Pancreas (tissue), 10 donors: Measurements from ENCODE around the gene HERC6. TPM values are rescaled to one million over a fixed set of nuclear protein-coding genes. Genes with fewer than 3 reads are reported as not detected.
A peak's percentile ranks its signal among the peaks of the same experiment; 100 is the strongest.

ENCODE experiments used
- ATAC-seq, 4 donors: fragments of 200-7000 bp; cut with Tn5 transposase; one replicate each; pipeline versions ENCODE4 v1.8.0 to v1.9.1; 2020; ENCODE audit warnings: mild to moderate bottlenecking in 4 of 4, moderate library complexity in 4 of 4
- DNase-seq, 6 donors: peaks; one replicate each; pipeline ENCODE4 v3.0.0-alpha.2; 2020
- FAIRE-seq: peaks from 2 replicates; lab custom pipeline; 2012; peaks lifted over from hg19 to GRCh38; lab: Jason Lieb, UNC
- H3K27ac ChIP-seq, 4 donors: fragments of 200-600 bp; sonication (generic); 1 replicate in 3 of 4; 2 replicates in 1 of 4; pipeline versions ENCODE4 v1.5.0 to v1.8.0; 2020
- H3K27me3 ChIP-seq, 4 donors: fragments of 200-600 bp; one replicate each; pipeline ENCODE4 v1.8.0; 2021
- H3K36me3 ChIP-seq, 3 donors: fragments of 200-600 bp; sonication (generic) in 1 of 3; one replicate each; pipeline versions ENCODE4 v1.5.0 to v1.8.0; 2020 to 2021
- H3K4me1 ChIP-seq, 3 donors: fragments of 200-600 bp; one replicate each; pipeline ENCODE4 v1.8.0; 2021
- H3K4me3 ChIP-seq, 4 donors: fragments of 200-600 bp; sonication (generic) in 2 of 4; one replicate each; pipeline versions ENCODE4 v1.5.0 to v1.8.0; 2020 to 2021
- H3K9me3 ChIP-seq, 4 donors: fragments of 200-600 bp; one replicate each; pipeline ENCODE4 v1.8.0; 2021
- CTCF ChIP-seq, 4 donors: fragments of 200-600 bp; sonication (generic) in 3 of 4; IDR thresholded peaks; one replicate each; pipeline versions ENCODE4 v1.5.0 to v1.8.0; 2021; ENCODE audit warnings: antibody characterized with exemption in 4 of 4
- WGBS, 2 donors: extraction: QIAGEN DNeasy Blood & Tissue Kit; methylation state at CpG; one replicate each; pipeline ENCODE4 v1.1.7; 2013; 5-methylcytosine and 5-hydroxymethylcytosine counted together
- intact Hi-C, 3 donors: fragments of 100-400 bp; cut with DNase I; formaldehyde crosslinking; loops; one replicate each; pipeline versions ENCODE4 v1.11.1 to v1.14.2; 2022
- polyA plus RNA-seq, 2 donors: library from polyadenylated mRNA; stranded (reverse); fragments of 200-250 nt; gene quantifications; one replicate each; pipeline ENCODE4 v1.2.3, GENCODE V29; 2013
- total RNA-seq, 6 donors: library from RNA; stranded (reverse); fragmentation: NEBNext Ultra II Directional in 4 of 6; extraction: Animal tissue kit (Norgen Biotek cat#: 25700) in 4 of 6; gene quantifications; one replicate each; pipeline versions ENCODE4 v1.2.1 to v1.2.4, GENCODE V29; 2021 to 2023
- donor health status: healthy with polysubstance abuse.
- donor health status: DM: no; HTN: no; CAD: no; lungs with moderate emphysema.
- donor health status: DM: no; HTN: no; CAD: no.
- donor health status: control.
- donor health status: control.
- donor health status: Bipolar disorder and iron deficiency.
- donor health status: DM: yes; HTN: yes; CAD: no.
- donor health status: DM: no; HTN: no; CAD: no.
- donor health status: DM: no; HTN: no; CAD: no.
- donor health status: DM: yes; HTN: yes; CAD: no.

The HERC6 gene
- total and polyA plus RNA-seq, 8 donors = 2.6 to 8.3 (median 4.6) TPM

GRCh38 chr4:88439161-88439760, 60.6 kb downstream of the HERC6 start:
- H3K27ac ChIP-seq = no peak overlapping the region
- no peaks in the 10 kb centered on the region for H3K4me1 ChIP-seq
- WGBS, 2 donors = 94 to 96% methylated on average over 3 of the region's 3 CpGs
- no peaks in the 10 kb centered on the region for H3K9me3 ChIP-seq
- DNase-seq = no peak
- no peak for ATAC-seq
- no peak overlapping the region for H3K4me3 ChIP-seq
- H3K27me3 ChIP-seq = no peaks in the 10 kb centered on the region
- intact Hi-C loops = no loop called here
- no peak for TF ChIP-seq CTCF (IDR thresholded peaks at IDR 0.05)
- H3K36me3 ChIP-seq = no peaks in the 10 kb centered on the region
- no peak for FAIRE-seq

GRCh38 chr4:88440146-88440545, 61.5 kb downstream of the HERC6 start:
- DNase-seq (no peak), FAIRE-seq (no peak), ATAC-seq (no peak)
- Histone ChIP-seq H3K4me1 (no peaks in the 10 kb centered on the region), H3K27me3 (no peaks in the 10 kb centered on the region), H3K4me3 (no peak overlapping the region), H3K36me3 (no peaks in the 10 kb centered on the region), H3K9me3 (no peaks in the 10 kb centered on the region), H3K27ac (no peak overlapping the region)
- TF ChIP-seq CTCF (IDR thresholded peaks at IDR 0.05) = no peak
- 94 to 100% methylated on average over 1 of the region's 1 CpG for WGBS, 2 donors
- intact Hi-C loops = no loop called here

- H3K27me3 ChIP-seq = no peaks in the 10 kb centered on the region
- TF ChIP-seq CTCF (IDR thresholded peaks at IDR 0.05) = no peak
- no peaks in the 10 kb centered on the region for H3K9me3 ChIP-seq
- intact Hi-C loops = no loop called here
- no peaks in the 10 kb centered on the region for H3K36me3 ChIP-seq
- ATAC-seq (no peak), FAIRE-seq (no peak), DNase-seq (no peak)
- H3K4me3 ChIP-seq = no peak overlapping the region
- H3K27ac ChIP-seq = no peak overlapping the region
- H3K4me1 ChIP-seq = no peaks in the 10 kb centered on the region
Measured at GRCh38 chr4:88441696-88442095, 63.0 kb downstream of the HERC6 start.

- DNase-seq (peak in 1 of 6 donors; percentile 18), ATAC-seq (no peak), FAIRE-seq (no peak)
- H3K4me1 ChIP-seq = no peaks in the 10 kb centered on the region
- H3K9me3 ChIP-seq = no peaks in the 10 kb centered on the region
- no peak overlapping the region for H3K4me3 ChIP-seq
- no peaks in the 10 kb centered on the region for H3K36me3 ChIP-seq
- no peak overlapping the region for H3K27ac ChIP-seq
- H3K27me3 ChIP-seq = no peaks in the 10 kb centered on the region
- 99 to 100% methylated on average over 1 of the region's 1 CpG for WGBS, 2 donors
- intact Hi-C loops = no loop called here
- TF ChIP-seq CTCF (IDR thresholded peaks at IDR 0.05) = no peak
Measured at GRCh38 chr4:88442689-88443191, 64.1 kb downstream of the HERC6 start.

- no peak for ATAC-seq
- 91% methylated on average over 5 of the region's 5 CpGs for WGBS, 2 donors
Measured at GRCh38 chr4:88443486-88443885, 64.8 kb downstream of the HERC6 start.

More at GRCh38 chr4:88443486-88443885, 64.8 kb downstream of the HERC6 start:
- DNase-seq (no peak), FAIRE-seq (no peak)
- no peak overlapping the region for H3K27ac ChIP-seq
- H3K27me3 ChIP-seq = no peaks in the 10 kb centered on the region
- intact Hi-C loops = no loop called here
- H3K9me3 ChIP-seq = no peaks in the 10 kb centered on the region
- no peaks in the 10 kb centered on the region for H3K4me1 ChIP-seq
- no peak for TF ChIP-seq CTCF (IDR thresholded peaks at IDR 0.05)
- H3K4me3 ChIP-seq = no peak overlapping the region
- no peaks in the 10 kb centered on the region for H3K36me3 ChIP-seq
